ENCODE results near the gene HOXC12. TPM values are rescaled to one million over a fixed set of nuclear protein-coding genes. Genes with fewer than 3 reads are reported as not detected.

Gene HOXC12
- total RNA-seq, 6 experiments from 2014 or later: not detected

DNA sequence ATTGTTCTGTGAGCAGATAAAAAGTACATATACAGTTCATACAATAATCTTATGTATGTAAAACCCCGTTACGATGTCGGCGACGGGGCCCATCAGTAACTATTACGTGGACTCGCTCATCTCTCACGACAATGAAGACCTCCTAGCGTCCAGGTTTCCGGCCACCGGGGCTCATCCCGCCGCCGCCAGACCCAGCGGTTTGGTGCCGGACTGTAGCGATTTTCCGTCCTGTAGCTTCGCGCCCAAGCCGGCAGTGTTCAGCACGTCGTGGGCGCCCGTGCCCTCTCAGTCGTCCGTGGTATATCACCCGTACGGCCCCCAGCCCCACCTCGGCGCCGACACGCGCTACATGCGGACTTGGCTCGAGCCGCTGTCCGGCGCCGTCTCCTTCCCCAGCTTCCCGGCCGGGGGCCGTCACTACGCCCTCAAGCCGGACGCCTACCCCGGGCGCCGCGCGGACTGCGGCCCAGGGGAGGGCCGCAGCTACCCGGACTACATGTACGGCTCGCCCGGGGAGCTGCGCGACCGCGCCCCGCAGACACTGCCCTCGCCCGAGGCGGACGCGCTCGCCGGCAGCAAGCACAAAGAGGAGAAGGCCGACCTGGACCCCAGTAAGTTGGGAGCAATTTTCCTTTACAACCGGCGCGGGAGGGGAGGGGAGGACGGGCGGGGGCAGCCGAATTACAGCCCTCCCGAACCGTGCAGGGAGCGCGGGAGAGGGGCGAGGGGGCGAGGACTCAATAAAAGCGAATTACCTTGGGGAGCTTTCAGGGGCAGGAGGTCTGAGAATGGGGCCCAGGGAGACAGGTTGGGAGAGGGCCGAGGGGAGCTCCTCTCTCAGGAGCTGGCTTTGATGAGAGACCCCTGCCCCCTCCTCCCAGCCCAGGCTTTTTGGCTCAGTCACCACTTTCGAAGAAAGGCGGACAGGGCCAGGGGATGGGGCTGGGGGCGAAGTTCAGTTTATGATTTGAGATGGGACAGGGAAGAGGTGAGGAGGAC is 45.7 kb downstream of the HOXC12 start, which contains the start of gene HOXC9:
TSS of gene HOXC9 (plus strand) at position 46 of the 999 bp plus-strand sequence. CDS start at position 74, 28 bp downstream.
- intact Hi-C loops (cut with DNase I): no loop called here
- Histone ChIP-seq H3K4me1 (peaks cover 0 to 14% (median 0%) of the 10 kb centered on the region in 4 donors), H3K4me3 (no peak within 1 kb of the TSS), H3K9me3 (no peaks in the 10 kb centered on the region), H3K36me3 (no peaks in the 10 kb centered on the region), H3K27me3 (peaks cover 5 to 46% of the 10 kb centered on the region in 2 donors), H3K27ac (no peak within 1 kb of the TSS)
- no peak for ATAC-seq
- 4% methylated on average over 18 of the region's 87 CpGs for WGBS (ENCODE audit: insufficient coverage, low coverage, low lambda C conversion rate, missing lambda C conversion rate)
- TF ChIP-seq, protein P1, sequence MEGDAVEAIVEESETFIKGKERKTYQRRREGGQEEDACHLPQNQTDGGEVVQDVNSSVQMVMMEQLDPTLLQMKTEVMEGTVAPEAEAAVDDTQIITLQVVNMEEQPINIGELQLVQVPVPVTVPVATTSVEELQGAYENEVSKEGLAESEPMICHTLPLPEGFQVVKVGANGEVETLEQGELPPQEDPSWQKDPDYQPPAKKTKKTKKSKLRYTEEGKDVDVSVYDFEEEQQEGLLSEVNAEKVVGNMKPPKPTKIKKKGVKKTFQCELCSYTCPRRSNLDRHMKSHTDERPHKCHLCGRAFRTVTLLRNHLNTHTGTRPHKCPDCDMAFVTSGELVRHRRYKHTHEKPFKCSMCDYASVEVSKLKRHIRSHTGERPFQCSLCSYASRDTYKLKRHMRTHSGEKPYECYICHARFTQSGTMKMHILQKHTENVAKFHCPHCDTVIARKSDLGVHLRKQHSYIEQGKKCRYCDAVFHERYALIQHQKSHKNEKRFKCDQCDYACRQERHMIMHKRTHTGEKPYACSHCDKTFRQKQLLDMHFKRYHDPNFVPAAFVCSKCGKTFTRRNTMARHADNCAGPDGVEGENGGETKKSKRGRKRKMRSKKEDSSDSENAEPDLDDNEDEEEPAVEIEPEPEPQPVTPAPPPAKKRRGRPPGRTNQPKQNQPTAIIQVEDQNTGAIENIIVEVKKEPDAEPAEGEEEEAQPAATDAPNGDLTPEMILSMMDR (IDR thresholded peaks at IDR 0.05): no peak
- no peak for TF ChIP-seq POLR2A (IDR thresholded peaks at IDR 0.05)
- no peak for DNase-seq

DNA sequence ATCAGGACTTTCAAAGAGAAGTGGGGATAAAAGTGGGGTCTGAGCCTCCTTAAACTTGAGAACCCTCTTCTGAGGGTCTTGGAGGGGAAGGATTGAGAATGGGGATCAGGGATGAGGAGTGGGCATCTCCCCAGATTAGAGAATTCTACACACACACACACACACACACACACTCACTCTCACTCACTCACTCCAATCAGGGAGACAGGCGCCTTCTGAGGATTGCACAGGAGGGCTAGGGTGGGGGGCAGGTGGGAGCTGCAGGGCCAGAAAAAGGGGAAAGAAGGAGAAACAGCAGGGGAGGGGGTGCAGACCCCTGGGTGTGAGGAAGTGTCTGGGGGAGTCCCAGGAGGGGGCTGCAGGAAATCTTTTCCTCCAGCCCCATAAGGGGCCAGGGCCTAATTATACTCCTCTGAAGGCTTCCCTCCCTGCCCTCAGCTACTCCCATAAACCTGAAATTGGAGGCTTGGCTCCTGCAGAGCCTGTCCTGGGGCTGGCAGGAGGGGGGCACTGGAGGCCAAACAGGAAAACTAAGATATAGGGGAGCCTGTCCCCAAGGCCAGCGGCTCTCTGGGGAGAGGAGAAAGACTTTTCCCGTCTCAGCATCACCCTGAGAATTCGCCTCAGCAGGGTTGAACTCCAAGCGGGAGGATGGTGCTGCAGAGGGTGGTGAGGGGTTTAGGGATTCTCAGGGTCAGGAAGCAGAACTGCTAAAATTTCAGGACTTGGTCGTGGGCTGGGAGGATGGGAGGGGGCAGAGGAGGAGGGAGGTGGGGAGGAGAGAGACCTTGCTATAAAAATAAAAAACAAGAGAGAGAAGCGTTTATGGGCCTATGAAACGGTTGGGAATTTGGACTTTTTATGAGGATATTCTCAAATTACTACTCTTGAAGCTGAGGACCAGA is 46.8 kb downstream of the HOXC12 start:
- 10% methylated on average over 7 of the region's 8 CpGs for WGBS (ENCODE audit: insufficient coverage, low coverage, low lambda C conversion rate, missing lambda C conversion rate)
- DNase-seq: peak in 1 of 3 donors; percentile 21

DNA sequence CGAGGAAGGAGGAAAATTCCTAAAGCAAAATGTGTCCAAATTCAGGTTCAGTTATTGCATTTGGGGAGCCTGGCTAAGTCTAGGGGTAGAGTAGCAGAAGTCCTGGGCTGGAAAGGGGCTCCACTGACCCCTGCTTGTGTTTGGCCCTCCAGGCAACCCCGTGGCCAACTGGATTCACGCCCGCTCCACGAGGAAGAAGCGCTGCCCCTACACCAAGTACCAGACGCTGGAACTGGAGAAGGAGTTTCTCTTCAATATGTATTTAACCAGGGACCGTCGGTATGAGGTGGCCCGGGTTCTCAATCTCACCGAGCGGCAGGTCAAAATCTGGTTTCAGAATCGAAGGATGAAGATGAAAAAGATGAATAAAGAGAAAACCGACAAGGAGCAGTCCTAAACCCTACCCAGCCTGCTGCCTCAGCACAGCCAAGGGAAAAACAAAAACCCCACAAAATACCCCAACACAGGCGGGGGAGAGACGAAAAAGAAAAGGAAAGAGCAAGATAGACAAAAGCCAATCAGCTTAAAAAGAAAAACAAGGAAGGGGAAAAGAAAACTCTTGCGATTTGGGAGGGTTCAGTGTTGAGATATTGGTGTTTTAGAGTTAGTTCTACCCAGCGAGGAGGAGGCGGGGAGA is 47.7 kb downstream of the HOXC12 start:
- ATAC-seq (no peak), DNase-seq (no peak)
- no peak overlapping the region for H3K27ac ChIP-seq
- WGBS (ENCODE audit: insufficient coverage, low coverage, low lambda C conversion rate, missing lambda C conversion rate): 7% methylated on average over 19 of the region's 19 CpGs
- TF ChIP-seq, protein P1 (IDR thresholded peaks at IDR 0.05): no peak
- TF ChIP-seq POLR2A (IDR thresholded peaks at IDR 0.05): no peak
- peaks cover 0 to 18% (median 0%) of the 10 kb centered on the region in 4 donors for H3K4me1 ChIP-seq
- H3K9me3 ChIP-seq: no peaks in the 10 kb centered on the region
- H3K4me3 ChIP-seq: no peak overlapping the region
- H3K27me3 ChIP-seq: peaks cover 5 to 37% of the 10 kb centered on the region in 2 donors
- H3K36me3 ChIP-seq: no peaks in the 10 kb centered on the region
- intact Hi-C loops (cut with DNase I): no loop called here

More for the DNA sequence above, 46.8 kb downstream of the HOXC12 start:
- no peak overlapping the region for H3K4me3 ChIP-seq
- H3K9me3 ChIP-seq: no peaks in the 10 kb centered on the region
- no peak overlapping the region for H3K27ac ChIP-seq
- no peaks in the 10 kb centered on the region for H3K36me3 ChIP-seq
- H3K27me3 ChIP-seq: peaks cover 5 to 44% of the 10 kb centered on the region in 2 donors
- intact Hi-C loops (cut with DNase I): no loop called here
- TF ChIP-seq, protein P1 (IDR thresholded peaks at IDR 0.05): no peak
- TF ChIP-seq POLR2A (IDR thresholded peaks at IDR 0.05): no peak
- no peak for ATAC-seq
- peaks cover 0 to 17% (median 0%) of the 10 kb centered on the region in 4 donors for H3K4me1 ChIP-seq

DNA sequence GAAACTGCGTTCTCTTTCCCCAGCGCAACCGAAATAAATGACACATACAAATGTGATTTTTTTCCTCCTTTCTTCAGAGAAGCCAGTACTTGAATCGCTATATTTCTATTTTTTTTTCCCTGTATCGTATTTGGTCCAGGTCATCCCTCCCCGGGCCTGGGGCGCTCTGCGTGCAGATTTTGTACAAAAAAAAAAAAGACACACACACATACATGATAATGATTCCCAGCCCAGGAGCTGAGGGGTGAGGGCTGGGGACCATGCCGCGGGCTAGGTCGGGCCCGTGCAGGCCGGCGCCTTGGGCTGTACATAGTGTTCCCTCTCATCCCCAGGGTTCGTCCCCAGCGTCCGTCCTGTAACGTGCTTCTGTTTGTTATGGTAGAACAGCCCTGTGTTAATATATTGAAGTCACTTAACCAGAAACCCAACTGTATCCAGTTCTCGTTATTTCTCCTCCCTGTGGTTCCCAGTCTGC is 48.2 kb downstream of the HOXC12 start:
- DNase-seq: no peak
- Histone ChIP-seq H3K27ac (no peak overlapping the region), H3K27me3 (peaks cover 5 to 42% of the 10 kb centered on the region in 2 donors), H3K9me3 (no peaks in the 10 kb centered on the region), H3K36me3 (no peaks in the 10 kb centered on the region), H3K4me3 (no peak overlapping the region), H3K4me1 (peaks cover 0 to 18% (median 0%) of the 10 kb centered on the region in 4 donors)
- intact Hi-C loops (cut with DNase I): no loop called here
- ATAC-seq: no peak
- 12% methylated on average over 19 of the region's 19 CpGs for WGBS (ENCODE audit: insufficient coverage, low coverage, low lambda C conversion rate, missing lambda C conversion rate)
- no peak for TF ChIP-seq POLR2A (IDR thresholded peaks at IDR 0.05)
- TF ChIP-seq, protein P1 (IDR thresholded peaks at IDR 0.05): no peak

Data from right lobe of liver (tissue), 6 donors.